GM18498 (cell line): ENCODE measurements around the gene KRTAP19-3.
"Not testable (repeated sequence)": the region's sequence is repeated elsewhere in the genome, so short reads cannot be mapped to it uniquely, and the experiment has no call there.

Experiments
- ATAC-seq: cut with Tn5 transposase; IDR thresholded peaks from one replicate; pipeline ENCODE4 v1.9.1; 2021; ENCODE audit warnings: mild to moderate bottlenecking, moderate library complexity; ENCODE audit not compliant: unreplicated experiment

Gene KRTAP19-3

DNA sequence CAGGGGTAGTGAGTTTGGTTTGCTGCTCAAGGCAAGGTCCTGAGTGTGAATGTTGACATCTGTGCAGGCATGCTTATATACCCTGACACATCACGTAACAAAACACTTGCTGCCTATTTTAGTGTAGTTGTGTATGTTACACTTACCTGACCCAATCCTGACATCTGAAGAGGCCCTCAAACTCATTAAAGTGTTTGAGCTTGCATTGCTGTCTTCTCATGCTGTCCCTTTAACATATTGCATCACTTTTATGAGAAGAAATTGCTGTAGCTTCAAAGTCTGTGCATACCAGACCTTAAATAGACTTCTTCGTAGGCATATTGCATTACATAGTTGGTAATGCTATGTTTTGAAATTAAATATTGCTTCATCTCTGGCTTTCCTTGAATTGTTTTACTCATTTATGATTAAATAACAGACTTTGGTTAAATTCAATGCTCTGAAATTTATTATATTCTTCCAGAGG, at the start of gene KRTAP19-3:
Gene KRTAP19-3 (minus strand): TSS at position 51 of the 466 bp plus-strand sequence. CDS start 56 bp downstream, outside the sequence.
- ATAC-seq: no peak

DNA sequence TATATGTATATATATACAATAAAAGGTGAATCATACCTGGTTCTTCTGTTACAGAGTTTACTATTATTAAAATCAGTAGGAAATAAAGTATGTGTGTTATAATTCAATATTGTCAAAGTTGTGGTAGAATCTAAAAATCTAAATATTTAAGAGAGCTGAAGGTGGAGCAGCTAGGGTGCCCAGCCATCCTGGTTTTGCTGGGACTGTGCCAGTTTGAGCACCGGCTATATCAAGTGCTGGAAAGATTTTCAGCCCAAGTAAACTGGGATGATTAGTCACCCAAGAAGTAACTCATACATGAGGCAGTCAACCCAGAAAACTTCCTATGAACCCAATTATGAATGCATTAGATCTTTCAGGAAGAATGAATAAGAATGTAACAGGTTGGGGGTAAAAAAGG, 27.1 kb upstream of the KRTAP19-3 start:
- ATAC-seq: no peak

DNA sequence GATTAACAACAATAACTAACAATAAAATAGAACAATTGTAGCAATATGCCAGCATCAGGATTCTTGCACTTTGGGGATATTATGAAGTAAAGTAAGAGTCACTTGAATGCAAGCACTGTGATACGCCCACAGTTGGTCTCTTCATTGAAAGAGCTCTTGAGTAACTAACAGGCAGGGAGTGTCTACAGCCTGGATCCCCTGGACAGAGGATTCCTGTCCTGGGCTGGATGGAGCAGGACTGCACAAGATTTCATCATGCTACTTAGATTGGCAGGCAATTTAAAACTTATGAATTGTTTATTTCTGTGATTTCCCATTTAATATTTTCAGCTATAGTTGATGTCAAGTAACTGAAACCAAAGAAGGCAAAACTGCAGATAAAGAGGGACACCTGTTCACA, 23.9 kb upstream of the KRTAP19-3 start:
- ATAC-seq: no peak

DNA sequence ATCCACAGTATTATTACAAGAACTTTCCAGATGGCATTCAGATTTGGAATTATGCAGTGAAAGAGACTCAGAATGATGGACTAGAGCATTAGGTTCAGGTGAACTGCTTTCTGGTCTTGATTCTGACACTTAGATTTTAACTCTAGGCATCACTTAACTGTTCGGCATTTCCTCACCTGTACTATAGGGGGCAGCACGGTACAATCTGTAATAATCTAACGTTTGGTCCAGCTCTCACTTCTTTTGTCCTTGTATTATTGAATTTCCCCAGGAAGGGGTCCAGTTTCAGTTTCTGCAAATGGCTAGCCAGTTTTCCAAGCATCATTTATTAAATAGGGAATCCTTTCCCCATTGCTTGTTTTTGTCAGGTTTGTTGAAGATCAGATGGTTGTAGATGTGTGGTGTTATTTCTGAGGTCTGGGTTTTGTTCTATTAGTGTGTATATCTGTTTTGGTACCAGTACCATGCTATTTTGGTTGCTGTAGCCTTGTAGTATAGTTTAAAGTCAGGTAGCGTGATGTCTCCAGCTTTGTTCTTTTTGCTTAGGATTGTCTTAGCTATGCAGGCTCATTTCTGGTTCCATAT, 13.9 kb upstream of the KRTAP19-3 start:
- not testable (repeated sequence) for ATAC-seq

DNA sequence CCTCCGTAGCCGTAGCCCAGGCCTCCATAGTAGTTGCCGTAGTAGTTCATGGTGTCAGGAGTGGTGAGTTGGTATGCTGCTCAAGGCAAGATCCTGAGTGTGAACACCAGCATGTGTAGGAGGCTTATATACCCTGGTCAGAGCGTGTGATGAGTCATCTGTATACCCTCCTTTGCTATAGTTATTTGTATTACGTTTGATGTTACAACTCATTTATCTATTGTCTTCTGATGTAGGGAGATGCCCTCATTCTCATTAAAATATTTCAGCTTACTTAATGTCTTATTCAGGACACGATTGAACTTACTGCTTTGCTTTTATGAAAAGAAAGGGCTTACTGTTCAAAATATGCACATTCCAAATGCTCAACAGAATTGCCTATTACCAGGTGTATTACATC, 10.2 kb upstream of the KRTAP19-3 start, which contains the start of gene KRTAP19-5:
Gene KRTAP19-5 (minus strand): TSS at position 101 of the 400 bp plus-strand sequence. CDS start 51 bp downstream, at position 50.
- ATAC-seq: no peak

DNA sequence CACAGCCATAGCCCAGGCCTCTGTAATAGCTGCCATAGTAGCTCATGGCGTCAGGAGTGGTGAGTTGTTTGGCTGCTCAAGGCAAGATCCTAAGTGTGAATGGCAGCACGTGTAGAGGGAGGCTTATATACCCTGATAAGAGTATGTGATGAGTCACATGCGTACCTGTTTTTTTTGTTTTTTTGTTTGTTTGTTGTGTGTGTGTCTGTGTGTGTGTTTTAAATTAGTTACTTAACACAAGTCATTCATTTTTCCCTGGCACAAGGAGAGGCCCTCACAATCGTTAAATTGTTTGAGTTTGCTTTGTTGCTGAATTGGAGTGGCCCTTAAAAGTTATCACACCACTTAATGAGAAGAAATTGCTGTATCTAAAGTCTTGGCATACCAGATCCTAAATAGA, 5.3 kb upstream of the KRTAP19-3 start, which contains the start of gene KRTAP19-4:
Gene KRTAP19-4 (minus strand): TSS at position 101 of the 400 bp plus-strand sequence. CDS start 55 bp downstream, at position 46.
- ATAC-seq: no peak

DNA sequence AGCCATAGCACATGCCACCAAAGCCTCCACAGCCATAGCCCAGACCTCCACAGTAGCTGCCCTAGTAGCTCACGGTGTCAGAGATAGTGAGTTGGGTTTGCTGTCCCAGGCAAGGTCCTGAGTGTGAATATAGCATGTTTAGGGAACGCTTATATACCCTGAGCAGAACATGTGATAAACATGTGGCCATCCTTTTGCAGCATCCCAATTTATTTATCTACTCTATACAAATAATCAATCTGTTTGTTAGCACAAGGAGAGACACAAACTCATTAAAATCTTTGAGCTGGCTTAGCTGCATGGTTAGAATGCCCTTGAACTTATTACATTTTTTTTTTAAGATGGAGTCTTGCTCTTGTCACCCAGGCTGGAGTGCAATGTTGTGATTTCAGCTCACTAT, 4.5 kb downstream of the KRTAP19-3 start, which contains the start of gene KRTAP19-2:
Gene KRTAP19-2 (minus strand): TSS at position 101 of the 400 bp plus-strand sequence. CDS start 88 bp downstream, at position 13.
- no peak for ATAC-seq

DNA sequence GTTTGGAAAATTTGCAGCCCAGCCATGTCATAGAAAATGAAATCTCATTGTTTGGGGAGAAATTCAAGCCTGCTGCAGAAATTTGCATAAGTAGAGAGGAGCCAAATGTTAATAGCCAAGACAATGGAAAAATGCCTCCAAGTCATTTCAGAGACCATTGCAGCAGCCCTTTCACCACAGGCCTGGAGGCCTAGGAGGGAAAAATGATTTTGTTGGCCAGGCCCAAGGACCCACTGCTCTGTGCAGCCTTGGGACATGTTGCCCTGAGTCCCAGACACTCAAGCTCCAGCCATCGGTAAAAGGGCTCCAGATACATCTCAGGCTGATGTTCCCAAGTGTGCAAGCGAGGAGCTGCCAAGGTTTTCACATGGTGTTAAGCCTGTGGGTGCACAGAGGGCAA, 5.6 kb downstream of the KRTAP19-3 start:
- no peak for ATAC-seq

DNA sequence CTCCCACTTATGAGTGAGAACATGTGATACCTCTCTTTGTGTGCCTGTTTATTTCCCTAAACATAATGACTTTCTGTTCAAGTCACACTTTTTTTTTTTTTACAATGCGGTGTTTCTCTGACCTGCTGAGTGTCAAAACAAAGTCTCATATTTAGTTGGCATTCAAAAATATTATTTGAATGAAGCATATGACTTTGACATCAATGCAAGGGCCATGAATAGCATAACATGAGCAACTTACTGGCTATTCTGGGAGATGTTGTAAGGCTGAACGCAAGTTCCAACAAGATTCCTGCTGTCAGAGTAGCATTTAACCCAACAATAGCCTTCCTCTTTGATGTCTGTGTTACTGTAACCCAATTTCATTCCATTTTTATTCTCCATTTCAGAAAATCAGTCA, 9.7 kb downstream of the KRTAP19-3 start:
- no peak for ATAC-seq

DNA sequence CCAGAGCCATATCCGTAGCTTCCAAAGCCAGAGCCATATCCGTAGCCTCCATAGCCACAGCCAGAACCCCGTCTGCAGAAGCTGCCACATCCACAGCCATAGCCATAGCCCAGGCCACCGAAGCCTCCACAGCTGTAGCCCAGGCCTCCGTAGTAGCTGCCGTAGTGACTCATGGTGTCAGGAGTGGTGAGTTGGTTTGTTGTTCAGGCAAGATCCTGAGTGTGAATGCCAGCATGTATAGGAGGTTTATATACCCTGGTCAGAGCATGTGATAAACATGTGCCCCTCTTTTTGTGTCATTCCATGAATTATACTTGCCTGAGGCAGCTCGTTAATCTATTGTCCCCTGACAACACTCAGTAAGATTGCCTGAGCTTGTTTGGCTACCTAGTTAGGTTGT, 11.7 kb downstream of the KRTAP19-3 start, which contains the start of gene KRTAP19-1:
Gene KRTAP19-1 (minus strand): TSS at position 223 of the 400 bp plus-strand sequence. CDS start 50 bp downstream, at position 173.
- ATAC-seq: no peak

DNA sequence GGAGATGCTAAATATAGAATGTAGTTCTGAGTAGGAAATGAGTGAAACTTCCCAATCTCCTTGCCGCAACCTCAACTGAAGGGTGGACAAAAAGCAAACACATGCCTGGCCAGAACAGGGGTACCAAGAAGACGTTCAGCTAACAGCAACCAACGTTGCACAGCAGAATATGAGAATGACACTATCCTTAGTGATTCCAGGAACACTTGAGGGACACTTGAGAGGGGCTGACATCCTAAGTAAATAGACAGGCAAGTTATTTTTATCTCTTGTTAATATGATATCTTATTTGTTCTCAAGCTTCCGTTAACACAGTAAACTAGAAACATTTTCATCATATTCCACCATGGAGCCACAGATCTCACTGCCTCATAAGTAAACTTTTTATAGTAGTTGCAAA, 12.6 kb downstream of the KRTAP19-3 start:
- no peak for ATAC-seq

DNA sequence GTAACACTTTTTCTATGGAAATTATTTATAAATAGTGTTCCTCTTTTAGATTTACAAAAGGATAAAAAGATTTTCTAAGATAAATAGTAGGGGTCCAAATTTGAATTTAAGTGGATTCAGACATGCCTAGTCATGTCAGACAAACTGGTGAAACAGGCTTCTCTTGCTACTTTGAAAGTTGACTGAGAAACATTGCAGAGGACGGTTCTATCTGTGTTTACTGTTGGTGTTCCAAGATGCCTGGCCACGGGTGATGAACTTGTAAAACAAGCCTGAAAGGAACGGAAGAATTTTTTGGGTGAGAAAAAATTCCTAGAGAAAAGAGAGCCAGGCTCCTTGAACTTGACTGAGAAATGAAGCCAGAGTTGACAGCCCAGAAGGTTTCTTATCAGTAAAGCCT, 13.8 kb downstream of the KRTAP19-3 start:
- no peak for ATAC-seq

DNA sequence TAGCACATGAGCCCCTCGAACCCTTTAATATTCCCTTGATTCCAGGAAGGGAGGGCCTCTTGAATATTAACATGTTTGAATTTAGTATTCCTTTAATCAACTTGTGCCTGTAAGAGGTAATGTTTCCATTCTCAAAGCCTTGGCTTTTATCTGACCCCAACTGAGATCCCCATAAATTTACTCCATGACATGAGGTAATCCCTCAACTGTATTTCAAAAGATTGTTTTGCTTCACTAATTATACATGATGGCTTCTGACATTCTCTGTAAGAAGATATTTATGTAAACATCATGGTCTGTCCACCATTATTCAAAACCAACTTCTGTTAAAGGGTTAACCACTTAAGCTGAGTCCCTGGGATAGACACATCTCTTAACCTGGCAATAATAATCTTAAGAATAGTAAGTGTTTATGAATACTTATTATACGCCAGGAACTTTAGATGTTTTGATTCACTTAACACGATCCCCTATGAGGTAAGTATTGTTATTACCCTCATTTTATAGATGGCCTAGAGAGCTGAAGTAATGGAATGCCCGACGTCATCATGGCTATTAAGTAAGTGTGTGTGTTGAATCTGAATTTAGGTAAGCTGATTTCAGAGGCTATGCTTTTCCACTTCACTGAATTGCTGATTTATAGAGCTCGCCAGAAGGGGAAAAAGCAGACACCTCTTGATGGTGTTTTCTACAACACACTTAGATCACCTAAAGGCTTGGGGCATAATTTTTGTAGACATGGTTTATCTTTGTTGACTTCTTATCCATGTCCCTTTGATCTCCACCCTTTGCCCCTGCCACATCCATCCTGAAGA, 22.7 kb downstream of the KRTAP19-3 start:
- no peak for ATAC-seq

DNA sequence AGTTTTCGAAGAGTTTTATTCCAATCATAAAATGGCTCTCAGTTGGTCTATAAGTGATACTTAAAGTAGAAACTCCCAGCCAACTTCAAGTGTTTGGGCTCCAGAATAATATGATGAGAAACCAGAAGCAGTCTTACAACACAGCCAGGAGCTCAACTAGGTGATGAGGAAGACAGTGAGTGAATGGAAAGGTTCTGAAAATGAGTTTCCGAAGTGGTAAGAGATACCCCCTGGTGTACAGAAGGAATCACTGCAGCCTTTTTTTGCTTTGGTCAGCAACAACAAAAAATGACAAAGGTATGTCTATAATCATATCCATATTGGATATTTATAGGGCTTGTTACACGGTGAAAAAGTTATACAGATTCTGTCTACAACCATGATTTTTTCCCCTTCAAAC, 28.1 kb downstream of the KRTAP19-3 start:
- ATAC-seq: no peak

DNA sequence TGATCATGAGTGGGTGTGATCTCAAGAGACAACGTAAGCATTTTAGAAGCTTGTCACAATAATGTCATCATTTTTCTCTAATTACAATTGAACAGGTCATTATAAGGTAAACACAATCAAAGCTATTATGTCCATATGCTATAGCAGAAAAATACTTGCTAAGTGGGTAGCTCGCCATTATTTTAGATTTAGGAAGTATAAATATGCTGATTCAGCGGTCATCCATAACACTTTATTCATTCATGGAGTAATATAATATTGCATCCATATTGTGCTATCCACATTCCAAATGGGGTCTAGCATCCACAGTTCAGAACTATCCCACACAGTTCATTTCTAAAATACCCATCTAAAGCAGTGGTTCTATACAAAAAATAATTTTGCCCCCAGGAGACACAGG, 43.3 kb downstream of the KRTAP19-3 start:
- ATAC-seq: no peak

DNA sequence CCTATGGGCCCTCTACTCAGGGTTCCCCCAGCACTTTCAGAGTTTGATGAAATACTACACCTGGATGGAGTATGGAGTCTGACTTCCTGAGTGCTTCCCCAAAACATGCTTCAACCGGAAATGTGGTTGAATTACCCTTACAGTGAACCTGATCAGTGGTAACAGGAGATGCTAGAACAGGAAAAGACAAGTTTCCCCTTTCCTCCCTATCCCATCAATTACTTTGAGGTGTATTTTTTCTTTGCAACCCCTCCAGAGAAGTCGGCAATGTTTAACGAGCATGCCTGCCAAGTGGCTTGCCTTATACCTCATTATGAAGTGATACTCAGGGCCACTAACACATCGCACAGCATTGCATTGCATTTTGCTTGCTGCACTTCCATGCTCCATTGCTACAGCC, 44.8 kb downstream of the KRTAP19-3 start:
- no peak for ATAC-seq

DNA sequence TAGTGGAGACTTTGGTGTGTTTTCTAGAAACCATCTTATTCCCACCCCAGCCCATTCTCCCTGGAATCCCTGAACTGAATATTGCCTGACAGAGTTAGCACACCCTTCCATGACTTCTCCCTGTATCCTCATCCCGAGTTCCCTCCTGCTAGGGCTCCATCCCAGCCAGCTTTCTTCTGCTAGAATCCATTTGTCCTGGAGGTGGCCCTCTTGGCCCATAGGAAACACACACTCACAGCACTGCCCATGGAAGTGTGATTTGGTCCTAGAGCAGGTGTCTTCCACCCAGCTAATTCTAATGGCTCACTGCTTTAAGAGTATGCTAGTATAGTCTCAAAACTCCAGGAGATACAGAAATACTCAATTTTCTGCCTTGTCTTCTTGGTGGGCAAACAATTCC, 47.6 kb downstream of the KRTAP19-3 start:
- no peak for ATAC-seq

DNA sequence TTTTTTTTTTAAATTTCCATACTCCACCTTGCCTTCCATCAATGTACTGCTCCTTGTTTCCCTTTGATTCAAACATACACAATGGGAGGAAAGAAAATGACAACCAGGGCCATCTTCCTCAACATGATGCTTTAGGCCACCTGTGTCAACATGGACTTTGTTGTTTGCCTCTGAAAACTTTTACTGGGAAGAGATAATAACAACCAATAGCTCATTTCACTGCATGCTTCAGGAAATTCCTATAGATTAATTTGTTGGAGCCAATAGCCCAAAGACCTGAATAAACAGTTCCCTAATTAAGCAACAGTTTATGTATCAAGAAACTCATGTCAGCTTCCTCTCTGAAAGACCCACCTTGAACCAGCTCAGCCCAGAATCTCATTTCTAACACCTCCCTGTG, 48.6 kb downstream of the KRTAP19-3 start:
- no peak for ATAC-seq
